Ammon's horn (tissue), 1 donor: ENCODE results near the gene SBF2.

Source experiments
- DNase-seq: peaks from one replicate; pipeline ENCODE4 v3.0.0-alpha.2; 2016; ENCODE audit warnings: low spot score

The SBF2 gene

GRCh38 chr11:9850224-9850895 lies 443.7 kb downstream of the SBF2 start:
- no peak for DNase-seq

GRCh38 chr11:9849389-9849788 lies 444.6 kb downstream of the SBF2 start:
- DNase-seq, result peak; percentile 8

DNA sequence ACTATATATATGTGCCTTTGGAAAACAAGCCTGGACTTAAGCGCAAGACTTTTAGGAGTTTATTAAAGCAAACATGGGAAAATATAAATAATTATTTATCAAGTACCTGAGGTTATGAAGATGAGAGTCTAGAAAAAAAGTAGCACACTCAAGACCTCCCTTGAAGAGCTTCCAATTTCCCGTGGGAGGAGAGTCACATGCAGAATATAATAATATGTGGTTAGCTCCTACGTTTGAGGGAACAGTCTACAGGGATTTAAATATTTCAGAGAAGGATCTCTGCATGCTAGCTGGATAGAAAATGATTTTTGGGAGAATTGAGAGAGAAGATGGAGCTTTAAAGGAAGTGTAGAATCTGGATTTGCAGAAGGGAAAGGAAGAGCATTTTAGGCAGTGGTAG lies 446.4 kb downstream of the SBF2 start:
- no peak for DNase-seq

- DNase-seq, result no peak
Observed at GRCh38 chr11:9842923-9843322, 451.1 kb downstream of the SBF2 start.

DNA sequence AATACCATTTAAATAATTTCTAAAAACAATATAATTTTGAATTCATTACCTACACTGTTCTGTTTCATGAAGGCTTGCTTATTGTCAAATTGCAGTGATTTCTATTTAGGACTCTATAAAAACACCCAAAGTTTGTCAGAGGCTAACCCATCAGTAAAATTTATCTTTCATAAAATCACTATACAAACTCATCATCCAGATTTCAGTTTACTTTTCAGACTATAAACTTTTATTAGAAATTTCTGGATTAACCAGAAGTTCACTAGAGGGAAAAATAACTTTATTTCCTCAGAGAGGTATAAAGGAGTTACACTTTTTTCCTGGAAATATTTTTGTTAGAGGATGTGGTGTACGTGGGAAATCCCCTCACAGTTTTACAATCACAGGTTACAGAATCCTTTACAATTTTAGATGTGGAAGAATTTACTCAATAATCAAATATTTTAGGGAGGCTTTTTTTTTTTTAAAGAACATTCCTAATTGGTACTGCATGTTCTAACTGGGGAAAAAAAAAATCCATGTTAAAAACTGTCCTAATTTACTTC lies 453.5 kb downstream of the SBF2 start:
- DNase-seq, result no peak

DNA sequence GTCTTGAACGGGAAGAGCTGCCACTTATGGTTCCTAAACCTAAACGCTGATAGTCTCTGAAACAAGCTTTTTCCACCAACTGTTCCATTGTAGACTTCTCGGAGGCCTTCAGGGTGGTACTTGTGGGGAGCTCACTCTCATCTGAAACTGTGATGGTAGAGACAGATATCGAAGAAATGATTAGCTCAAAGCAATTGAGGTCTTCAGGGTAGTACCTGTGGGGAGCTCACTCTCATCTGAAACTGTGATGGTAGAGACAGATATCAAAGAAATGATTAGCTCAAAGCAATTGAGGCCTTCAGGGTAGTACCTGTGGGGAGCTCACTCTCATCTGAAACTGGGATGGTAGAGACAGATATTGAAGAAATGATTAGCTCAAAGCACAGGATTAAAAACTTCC lies 454.5 kb downstream of the SBF2 start:
- DNase-seq, result no peak

DNA sequence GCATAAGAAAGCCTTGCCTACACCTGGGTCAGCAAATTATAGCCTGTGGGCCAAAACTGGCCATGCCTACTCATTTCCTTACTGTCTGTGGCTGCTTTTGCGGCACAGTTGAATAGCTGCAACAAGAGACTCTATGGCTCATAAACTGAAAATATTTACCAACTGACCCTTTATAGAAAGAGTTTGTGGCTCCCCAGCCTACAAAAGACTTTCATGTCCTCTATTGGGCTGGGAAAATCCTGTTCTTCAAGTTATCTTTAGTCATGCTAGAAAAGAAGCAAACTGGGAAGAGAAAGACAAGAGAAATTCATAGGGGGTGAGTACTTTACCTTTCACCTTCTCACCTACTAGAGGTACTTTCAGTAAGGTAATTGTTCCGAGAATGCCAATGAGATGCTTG lies 455.1 kb downstream of the SBF2 start:
- DNase-seq, result no peak

DNA sequence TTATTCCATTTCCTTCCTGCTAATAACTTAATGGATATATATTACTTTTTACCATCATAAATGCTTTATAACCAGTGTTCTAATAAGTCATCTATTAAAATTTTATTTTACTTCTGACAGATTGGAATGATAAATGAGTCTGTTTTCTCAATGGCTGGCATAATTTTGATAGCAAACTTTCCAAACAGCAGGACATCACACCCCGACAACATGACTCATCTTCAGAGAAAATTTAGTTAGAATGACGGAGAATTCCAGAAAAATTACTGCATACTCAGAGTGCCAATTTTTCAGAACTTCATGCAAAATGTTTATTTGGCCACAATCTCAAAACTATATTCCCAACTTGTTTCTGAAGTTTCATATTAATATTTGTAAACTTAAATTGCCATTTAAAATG lies 455.8 kb downstream of the SBF2 start:
- DNase-seq, result no peak

GRCh38 chr11:9834291-9834690 lies 459.7 kb downstream of the SBF2 start:
- no peak for DNase-seq

GRCh38 chr11:9831122-9831521 lies 462.9 kb downstream of the SBF2 start:
- no peak for DNase-seq

DNA sequence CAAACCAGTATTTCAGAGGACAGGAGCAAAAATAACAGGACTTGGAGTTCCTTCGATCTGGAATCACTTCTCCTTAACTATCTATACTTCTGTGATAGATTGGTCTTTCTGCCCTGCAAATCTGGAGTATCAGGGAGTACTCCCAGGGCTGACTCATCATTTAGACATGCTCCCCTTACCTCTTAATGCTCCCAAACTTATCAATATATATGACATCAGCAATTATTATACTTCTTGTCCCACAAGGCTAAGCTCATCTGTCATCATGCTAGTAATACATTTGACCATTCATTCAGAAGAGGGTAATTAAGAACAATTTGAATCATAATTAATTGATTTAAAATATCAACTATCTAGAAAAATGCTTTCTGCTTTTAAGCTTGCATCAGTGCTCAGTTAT lies 466.3 kb downstream of the SBF2 start:
- no peak for DNase-seq

GRCh38 chr11:9826390-9826789 lies 467.6 kb downstream of the SBF2 start:
- no peak for DNase-seq

DNA sequence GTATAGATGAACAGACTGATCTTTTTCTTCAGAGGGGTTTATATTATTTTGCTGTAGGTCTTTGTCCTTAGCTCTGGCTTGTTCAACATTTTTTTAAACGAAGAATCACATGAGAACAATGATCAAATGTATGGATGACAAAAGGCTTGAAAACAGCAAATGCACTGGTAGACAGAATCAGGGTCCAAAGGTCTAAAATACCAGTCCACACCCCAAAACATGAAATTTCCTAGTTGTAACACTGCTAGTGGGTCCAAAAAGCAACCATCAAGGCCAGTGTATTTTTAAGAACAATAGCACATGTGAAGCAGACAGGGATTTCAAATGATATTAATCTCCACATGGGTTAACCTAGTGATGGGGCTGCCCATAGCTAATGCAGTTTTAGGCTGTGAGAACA lies 468.1 kb downstream of the SBF2 start:
- DNase-seq, result no peak

DNA sequence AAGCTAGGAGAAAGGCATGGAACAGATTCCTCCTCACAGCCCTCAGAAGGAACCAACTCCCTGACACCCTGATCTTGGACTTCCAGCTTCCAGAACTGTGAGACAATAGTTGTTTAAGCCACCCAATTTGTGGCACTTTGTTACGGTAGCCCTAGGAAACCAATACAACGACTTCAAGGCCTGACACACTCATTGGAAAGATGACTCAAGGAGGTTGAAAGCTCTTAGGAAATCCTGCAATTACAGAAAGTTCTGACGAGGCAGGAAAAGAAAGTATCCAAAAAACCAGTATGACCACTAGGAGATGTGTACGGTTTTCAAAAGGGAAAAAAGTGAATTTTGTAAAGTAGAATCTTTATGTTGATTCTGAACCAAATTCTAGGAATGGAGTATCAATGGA lies 468.7 kb downstream of the SBF2 start:
- DNase-seq, result no peak

- DNase-seq, result no peak
Observed at GRCh38 chr11:9823887-9824385, 470.1 kb downstream of the SBF2 start.

GRCh38 chr11:9823439-9823838 lies 470.6 kb downstream of the SBF2 start:
- no peak for DNase-seq

- DNase-seq, result no peak
Observed at GRCh38 chr11:9821008-9821752, 472.8 kb downstream of the SBF2 start.

- peak; percentile 5 for DNase-seq
Observed at GRCh38 chr11:9820260-9820659, 473.8 kb downstream of the SBF2 start.

DNA sequence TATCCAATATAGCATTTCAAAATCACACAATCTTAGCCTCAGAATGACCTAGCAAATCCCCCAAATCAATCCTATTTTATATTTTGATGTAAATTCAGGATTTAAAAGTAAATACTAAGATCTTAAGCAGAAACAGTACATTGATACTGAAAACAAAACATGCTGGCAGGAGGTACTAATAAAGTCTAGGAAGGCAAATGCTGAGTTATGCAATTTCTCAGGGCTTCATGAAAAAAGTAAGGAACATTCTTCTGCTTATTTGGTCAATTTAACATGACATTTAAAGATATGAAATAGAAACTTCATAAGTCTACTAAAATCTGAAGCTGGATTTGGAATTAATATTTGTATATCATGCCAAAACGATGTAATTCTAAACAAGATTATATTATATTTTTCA lies 476.8 kb downstream of the SBF2 start:
- DNase-seq, result no peak

DNA sequence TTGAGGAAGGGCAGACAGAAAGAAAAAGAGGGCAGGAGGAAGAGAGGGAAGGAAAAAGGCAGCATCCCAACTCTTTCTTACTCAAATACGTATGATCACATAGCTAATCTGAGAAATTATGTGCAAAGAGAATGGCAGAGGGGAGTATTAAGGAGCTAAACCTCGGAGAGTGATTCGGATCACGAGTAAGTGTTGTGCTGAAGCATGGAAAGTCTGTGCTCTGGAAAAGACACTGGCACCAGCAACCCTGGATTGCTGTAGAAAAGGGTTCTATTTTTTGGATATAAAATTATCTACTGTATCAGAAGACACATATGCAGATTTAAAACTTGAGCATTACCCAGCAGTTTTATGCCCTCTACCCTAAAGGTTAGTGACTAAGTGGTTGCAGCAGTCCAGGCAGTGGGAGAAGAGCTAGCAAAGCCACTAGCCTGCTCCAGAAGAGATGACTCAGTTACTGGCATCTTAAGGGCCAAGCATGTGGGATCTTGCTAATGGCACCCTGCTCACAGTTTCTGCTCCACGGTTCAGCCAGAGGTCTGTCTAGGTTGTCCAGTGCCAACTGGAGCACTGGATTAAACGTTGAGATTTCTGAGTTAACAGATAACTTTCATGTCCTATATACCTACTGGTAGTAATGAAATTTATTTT lies 478.4 kb downstream of the SBF2 start:
- DNase-seq, result no peak

- no peak for DNase-seq
Observed at GRCh38 chr11:9814108-9814507, 479.9 kb downstream of the SBF2 start.

GRCh38 chr11:9808943-9809342 lies 485.1 kb downstream of the SBF2 start:
- DNase-seq, result no peak
